HepG2 (cell line): ENCODE data around the gene ZDHHC14.

ENCODE experiments used
- CTCF ChIP-seq: sonication (generic); formaldehyde crosslinking; IDR thresholded peaks from 2 replicates; pipeline ENCODE4 v1.5.0; 2020; ENCODE audit warnings: mild to moderate bottlenecking, missing genetic modification reagents, moderate library complexity
- E2F5 ChIP-seq: sonication (generic); formaldehyde crosslinking; conservative IDR thresholded peaks from 2 replicates; pipeline ENCODE4 v1.4.0; 2020; ENCODE audit warnings: missing genetic modification reagents
- EP300 ChIP-seq, 3 experiments: sonication (generic) in 1 of 3; formaldehyde crosslinking in 1 of 3; IDR thresholded peaks; 2 replicates each; pipeline versions ENCODE4 v1.5.1 to v1.6.1; 2011 to 2020; ENCODE audit warnings: low read depth in 2 of 3, low read length in 2 of 3, borderline replicate concordance in 1 of 3, improper control_type of control experiment in 1 of 3, mild to moderate bottlenecking in 1 of 3, missing genetic modification reagents in 1 of 3, moderate library complexity in 1 of 3
- MAX ChIP-seq: IDR thresholded peaks from 2 replicates; pipeline ENCODE4 v1.6.1; 2012; ENCODE audit warnings: inconsistent platforms
- PHF5A ChIP-seq: IDR thresholded peaks from one replicate; pipeline ENCODE4 v1.6.1; 2018; ENCODE audit warnings: low read depth, missing genetic modification reagents; ENCODE audit not compliant: unreplicated experiment
- POLR2A ChIP-seq, 2 experiments: IDR thresholded peaks; 2 replicates each; pipeline ENCODE4 v1.6.1; 2011; ENCODE audit warnings: low read depth in 2 of 2, low read length in 2 of 2, mild to moderate bottlenecking in 1 of 2, moderate library complexity in 1 of 2; ENCODE audit not compliant: insufficient read depth in 1 of 2
- POLR2AphosphoS5 ChIP-seq: IDR thresholded peaks from 2 replicates; pipeline ENCODE4 v1.6.1; 2012; ENCODE audit warnings: low read depth, low read length
- RFX5 ChIP-seq: IDR thresholded peaks from 2 replicates; pipeline ENCODE4 v1.6.1; 2011; ENCODE audit warnings: low read depth, low read length, improper control_type of control experiment
- STAT6 ChIP-seq: sonication (generic); formaldehyde crosslinking; IDR thresholded peaks from 2 replicates; pipeline ENCODE4 v1.4.0; 2020; ENCODE audit warnings: missing genetic modification reagents, mild to moderate bottlenecking, borderline replicate concordance
- TBP ChIP-seq: sonication (generic); formaldehyde crosslinking; IDR thresholded peaks from 2 replicates; pipeline ENCODE4 v1.5.0; 2020; ENCODE audit warnings: missing genetic modification reagents
- TGIF2 ChIP-seq: IDR thresholded peaks from 2 replicates; pipeline ENCODE4 v1.6.1; 2016; ENCODE audit warnings: control low read depth, missing compliant biosample characterization
- USF2 ChIP-seq, 2 experiments: sonication (generic) in 1 of 2; formaldehyde crosslinking in 1 of 2; IDR thresholded peaks; 2 replicates each; pipeline versions ENCODE4 v1.5.1 to v1.6.1; 2011 to 2020; ENCODE audit warnings: borderline replicate concordance in 1 of 2, low read depth in 1 of 2, low read length in 1 of 2, mild to moderate bottlenecking in 1 of 2, missing genetic modification reagents in 1 of 2, moderate library complexity in 1 of 2
- ZNF124 ChIP-seq: sonication (generic); formaldehyde crosslinking; IDR thresholded peaks from 2 replicates; pipeline ENCODE4 v1.4.0; 2020; ENCODE audit warnings: missing genetic modification reagents
- ZNF331 ChIP-seq: sonication (generic); formaldehyde crosslinking; IDR thresholded peaks from 2 replicates; pipeline ENCODE4 v1.4.0; 2020; ENCODE audit warnings: missing genetic modification reagents

- TF ChIP-seq TGIF2 = no peak
- no peak for TF ChIP-seq STAT6 (CRISPR knock-in tag)
- TF ChIP-seq EP300 (IDR thresholded peaks at IDR 0.05; ENCODE audit: low read depth in 2 of 2, low read length in 2 of 2) = no peak
- no peak for TF ChIP-seq EP300 (CRISPR knock-in tag; IDR thresholded peaks at IDR 0.05; ENCODE audit: borderline replicate concordance)
- TF ChIP-seq RFX5 = no peak
- no peak for TF ChIP-seq PHF5A
- no peak for TF ChIP-seq POLR2AphosphoS5
- no peak for TF ChIP-seq POLR2A (IDR thresholded peaks at IDR 0.05; ENCODE audit: insufficient read depth in 1 of 2, low read depth in 2 of 2, low read length in 2 of 2)
- no peak for TF ChIP-seq TBP
- TF ChIP-seq E2F5 (CRISPR knock-in tag) = no peak
- TF ChIP-seq ZNF124 (CRISPR knock-in tag) = no peak
- TF ChIP-seq CTCF (CRISPR knock-in tag) = no peak
- no peak for TF ChIP-seq MAX
- no peak for TF ChIP-seq ZNF331 (CRISPR knock-in tag)
- no peak for TF ChIP-seq USF2 (IDR thresholded peaks at IDR 0.05; ENCODE audit: low read depth, low read length)
- TF ChIP-seq USF2 (CRISPR knock-in tag; IDR thresholded peaks at IDR 0.05; ENCODE audit: borderline replicate concordance) = no peak
Measured at GRCh38 chr6:157490611-157491269, 109.8 kb downstream of the ZDHHC14 start.
